NCI-H345 treated with DMSO at 0.1 percent for 48 hours (cell line): ENCODE measurements around the gene PRXL2B.
"Not testable (repeated sequence)": the region's sequence is repeated elsewhere in the genome, so short reads cannot be mapped to it uniquely, and the experiment has no call there.

ENCODE experiments used
- DNase-seq: peaks from one replicate; lab custom pipeline; 2025; ENCODE audit not compliant: unreplicated experiment; lab: John Stamatoyannopoulos, UW

Gene PRXL2B

GRCh38 chr1:2611621-2612437 is 25.3 kb downstream of the PRXL2B start:
- DNase-seq = peak; percentile 57

DNA sequence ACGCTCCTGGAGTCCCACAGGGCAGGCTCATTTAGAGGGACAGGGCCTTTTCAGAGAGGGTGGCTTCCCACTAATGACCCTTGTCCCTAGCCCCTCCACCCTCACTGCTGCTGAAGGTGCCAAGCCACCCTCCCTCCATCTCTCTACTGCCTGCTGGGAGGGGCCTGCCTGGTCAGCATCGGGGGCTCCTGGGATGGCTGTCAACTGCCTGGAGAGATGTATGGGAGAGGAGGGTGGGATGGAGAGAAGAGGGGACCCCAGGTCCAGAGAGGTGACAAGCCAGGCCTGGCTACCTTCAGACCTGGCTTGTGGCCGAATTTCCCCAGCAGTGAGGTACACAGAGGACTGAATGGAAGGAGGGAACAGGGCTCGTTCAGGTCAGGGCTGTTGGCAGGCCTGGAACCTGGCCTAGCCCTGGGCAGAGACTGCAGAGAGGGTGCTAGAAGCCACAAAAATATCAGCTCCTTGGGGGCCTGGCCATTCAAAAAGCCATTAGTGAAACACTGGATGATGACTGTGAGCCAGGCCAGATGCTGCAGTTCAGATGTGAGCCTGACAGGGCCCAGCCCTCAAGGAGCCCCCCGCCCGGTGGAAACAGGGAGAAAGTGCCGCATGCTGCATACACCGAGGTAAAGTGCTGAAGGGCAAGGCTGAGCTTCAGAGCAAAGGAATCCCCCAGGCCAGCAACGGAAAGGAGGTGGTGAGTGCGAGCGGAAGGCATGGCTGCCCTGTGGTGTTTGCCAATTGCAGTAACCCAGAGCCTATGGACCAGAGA is 26.2 kb downstream of the PRXL2B start:
- no peak for DNase-seq

DNA sequence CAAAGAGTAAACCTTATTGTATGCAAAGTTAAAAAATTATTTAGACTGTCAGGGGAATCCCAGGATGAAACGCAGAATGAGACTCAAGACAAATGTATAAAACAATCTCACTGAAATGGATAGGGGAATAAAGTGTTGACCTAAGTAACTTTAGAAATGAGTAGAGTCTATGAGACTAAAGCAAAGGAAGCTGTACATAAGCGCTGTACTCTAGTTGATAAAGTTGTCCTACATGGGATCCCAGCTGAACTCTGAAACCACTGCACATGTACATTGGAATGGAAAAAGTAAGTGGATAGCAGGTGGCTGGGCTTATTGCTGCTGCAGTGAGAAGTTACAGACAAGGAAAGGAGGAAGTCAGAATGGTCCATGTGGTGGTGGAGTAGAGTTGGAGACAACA is 27.6 kb downstream of the PRXL2B start:
- DNase-seq = no peak

DNA sequence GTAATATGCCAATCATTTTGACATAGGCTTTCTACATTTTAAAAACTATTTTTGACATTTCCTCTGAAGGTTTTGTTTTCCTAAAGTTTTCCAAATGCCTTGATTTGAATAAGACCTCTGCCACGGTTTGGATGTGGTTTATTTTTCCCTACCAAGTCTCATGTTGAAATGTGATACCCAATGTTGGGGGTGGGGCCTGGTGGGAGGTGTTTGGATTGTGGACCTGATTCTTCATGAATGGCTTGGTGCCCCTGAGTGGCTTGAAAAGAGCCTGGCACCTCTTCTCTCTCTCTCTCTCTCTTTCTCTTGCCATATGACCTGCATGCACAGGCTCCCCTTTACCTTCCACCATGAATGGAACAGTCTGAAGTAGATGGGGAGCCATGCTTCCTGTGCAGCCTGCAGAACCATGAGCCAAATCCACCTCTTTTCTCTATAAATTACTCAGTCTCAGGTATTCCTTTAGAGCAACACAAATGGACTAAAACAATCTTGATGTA is 31.4 kb downstream of the PRXL2B start:
- DNase-seq = peak; percentile 26

DNA sequence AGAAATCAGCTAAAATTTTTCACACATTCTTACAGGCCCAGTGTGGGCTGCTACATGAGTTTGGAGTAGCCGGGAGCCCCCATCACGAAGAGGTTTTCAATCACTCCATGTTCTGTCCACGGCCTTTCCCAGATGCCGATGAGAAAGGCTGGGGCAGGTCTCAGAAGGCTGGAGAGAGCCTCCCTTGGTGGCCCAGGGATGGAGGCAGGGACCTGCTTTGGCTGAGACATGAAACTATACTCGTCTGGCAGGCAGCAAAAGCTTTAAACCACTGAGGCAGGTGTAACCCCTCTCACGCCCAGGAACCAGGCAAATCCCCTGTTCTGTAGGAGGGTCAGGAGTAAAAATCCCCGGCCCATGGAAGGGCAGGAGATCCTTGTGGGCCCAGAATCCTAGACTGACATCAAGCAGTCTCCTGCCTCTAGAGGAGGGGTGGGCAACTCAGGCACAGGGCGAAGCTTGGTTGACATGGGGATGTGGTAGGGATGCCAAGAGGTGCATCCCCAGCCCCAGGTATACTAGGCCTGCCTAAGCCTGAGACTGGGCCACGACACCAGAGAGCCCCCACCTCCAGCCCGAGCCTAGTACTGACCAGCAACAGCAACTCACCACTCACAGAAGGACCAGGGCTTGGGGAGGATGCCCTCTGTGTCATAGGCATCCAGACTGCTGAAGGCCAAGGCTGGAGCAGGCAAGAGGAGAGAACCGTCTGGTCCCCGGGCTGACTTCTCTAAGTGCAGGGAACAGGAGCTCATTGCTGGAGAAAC is 37.2 kb downstream of the PRXL2B start:
- DNase-seq = no peak

DNA sequence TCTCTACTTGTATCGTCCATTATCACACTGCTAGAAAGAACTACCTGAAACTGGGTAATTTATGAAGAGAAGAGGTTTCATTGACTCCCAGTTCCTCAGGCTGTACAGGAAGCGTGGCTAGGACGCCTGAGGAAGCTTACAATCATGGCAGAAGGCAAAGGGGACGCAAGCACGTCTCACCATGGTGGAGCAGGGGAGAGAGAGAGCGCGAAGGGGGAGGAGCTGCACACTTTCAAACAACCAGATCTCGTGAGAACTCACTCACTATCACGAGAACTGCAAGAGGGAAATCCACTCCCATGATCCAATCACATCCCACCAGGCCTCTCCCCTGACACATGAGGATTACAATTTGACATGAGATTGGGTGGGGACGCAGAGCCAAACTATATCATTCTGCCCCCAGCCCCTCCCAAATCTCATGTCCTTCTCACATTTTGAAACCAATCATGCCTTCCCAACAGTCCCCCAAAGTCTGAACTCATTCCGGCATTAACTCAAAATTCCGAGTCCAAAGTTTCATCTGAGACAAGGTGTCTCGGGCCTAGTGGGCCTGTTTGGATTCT is 38.2 kb downstream of the PRXL2B start:
- DNase-seq = no peak

DNA sequence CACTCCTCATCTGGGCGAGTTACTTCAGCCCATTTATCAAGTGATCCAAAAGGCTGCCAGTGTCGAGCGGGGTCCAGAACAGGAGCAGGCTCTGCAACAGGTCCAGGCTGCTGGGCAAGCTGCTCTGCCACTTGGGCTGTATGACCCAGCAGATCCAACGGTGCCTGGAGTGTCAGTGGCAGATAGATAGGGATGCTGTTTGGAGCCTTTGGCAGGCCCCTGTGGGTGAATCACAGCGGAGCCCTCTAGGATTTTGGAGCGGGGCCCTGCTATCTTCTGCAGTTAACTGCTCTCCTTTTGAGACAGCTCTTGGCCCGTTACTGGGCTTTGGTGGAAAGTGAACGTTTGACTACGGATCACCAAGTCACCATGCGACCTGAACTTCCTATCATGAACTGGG is 38.7 kb downstream of the PRXL2B start:
- no peak for DNase-seq

DNA sequence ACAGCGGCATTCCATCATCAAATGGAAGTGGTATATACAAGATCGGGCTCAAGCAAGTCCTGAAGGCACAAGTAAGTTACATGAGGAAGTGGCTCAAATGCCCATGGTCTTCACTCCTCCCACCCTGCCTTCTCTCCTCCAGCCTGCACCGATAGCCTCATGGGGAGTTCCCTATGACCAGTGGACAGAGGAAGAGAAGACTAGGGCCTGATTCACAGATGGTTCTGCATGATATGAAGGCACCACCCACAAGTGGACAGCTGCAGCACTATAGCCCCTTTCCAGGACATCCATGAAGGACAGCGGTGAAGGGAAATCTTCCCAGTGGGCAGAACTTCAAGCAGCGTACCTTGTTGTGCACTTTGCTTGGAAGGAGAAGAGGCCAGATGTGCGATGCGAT is 39.2 kb downstream of the PRXL2B start:
- not testable (repeated sequence) for DNase-seq

DNA sequence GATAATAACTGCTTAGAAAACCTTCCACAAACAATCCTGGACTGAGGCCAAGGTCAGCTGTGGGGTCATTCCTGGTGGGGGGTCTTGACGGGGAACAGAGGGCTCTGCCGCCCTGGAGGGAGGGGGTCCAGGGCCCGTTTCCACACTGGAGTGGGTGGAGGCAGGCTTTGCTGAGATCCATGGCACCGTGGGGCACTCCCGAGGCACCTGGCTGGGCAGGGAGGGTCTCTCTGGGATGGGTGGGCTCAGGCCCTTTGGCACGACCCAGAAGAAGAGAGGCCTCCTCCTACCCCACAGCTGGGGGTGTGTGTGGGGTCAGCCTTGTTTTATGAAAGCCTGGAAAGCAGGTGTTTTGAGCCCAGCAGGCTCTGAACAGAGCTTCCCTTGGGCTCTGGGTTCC is 41.2 kb downstream of the PRXL2B start:
- DNase-seq = no peak

DNA sequence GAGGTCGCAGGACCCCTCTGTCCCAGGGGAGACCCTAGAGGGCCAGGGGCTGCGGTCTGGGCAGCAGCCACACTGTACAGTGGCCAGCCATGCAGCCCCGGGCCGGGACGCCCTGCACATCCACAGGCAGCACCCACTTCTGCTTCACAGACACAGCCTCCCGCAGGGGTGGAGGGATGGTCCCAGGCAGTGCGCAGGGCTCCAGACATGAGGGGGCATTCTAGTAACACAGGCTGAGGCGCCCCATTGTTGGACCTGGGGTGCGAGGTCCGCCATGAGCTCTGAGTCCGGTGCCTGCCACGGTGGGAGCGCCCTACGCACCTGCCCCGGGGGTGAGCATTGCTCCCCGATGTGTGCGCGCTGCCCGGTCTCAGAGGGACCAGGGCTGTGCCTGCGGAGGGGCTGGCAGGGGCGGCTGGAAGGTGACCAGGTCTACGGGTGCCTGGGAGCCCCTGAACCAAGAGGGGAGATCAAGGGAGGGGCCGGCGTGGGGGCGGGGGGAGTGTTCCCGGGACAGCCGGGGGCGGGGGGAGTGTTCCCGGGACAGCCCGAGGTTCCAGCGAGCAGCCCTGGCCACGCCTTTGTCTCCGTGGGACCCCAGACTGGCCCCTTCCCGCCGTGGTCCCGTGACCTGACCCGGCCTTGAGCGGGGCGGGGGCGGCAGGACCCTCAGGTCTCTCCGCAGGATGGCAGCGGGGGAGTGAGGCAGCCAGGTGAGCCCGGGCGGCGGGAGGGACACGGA is 41.8 kb downstream of the PRXL2B start:
- no peak for DNase-seq

GRCh38 chr1:2628933-2629626 is 42.5 kb downstream of the PRXL2B start:
- no peak for DNase-seq

- DNase-seq = no peak
These were observed 43.3 kb downstream of the PRXL2B start for GRCh38 chr1:2629627-2630497.

DNA sequence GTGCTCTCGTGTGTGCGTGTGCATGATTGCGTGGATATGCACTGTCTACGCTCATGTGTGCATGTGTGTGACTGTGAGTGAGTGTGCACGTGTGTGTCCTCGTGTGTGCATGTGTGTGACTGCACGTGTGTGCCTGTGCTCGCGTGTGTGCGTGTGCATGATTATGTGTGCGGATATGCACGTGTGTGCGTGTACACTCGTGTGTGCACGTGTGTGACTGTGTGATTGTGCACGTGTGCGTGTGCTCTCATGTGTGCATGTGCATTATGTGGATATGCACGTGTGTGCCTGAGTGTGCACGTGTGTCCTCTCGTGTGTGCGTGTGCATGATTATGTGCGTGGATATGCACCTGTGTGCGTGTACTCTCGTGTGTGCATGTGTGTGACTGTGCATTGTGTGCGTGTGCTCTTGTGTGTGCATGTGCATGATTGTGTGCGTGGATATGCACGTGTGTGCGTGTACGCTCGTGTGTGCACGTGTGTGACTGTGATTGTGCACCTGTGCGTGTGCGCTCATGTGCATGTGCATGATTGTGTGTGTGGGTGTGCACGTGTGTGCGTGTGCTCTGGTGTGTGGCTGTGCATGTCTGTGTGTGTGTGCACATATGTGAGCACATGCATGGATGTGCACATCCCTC is 44.0 kb downstream of the PRXL2B start:
- no peak for DNase-seq

DNA sequence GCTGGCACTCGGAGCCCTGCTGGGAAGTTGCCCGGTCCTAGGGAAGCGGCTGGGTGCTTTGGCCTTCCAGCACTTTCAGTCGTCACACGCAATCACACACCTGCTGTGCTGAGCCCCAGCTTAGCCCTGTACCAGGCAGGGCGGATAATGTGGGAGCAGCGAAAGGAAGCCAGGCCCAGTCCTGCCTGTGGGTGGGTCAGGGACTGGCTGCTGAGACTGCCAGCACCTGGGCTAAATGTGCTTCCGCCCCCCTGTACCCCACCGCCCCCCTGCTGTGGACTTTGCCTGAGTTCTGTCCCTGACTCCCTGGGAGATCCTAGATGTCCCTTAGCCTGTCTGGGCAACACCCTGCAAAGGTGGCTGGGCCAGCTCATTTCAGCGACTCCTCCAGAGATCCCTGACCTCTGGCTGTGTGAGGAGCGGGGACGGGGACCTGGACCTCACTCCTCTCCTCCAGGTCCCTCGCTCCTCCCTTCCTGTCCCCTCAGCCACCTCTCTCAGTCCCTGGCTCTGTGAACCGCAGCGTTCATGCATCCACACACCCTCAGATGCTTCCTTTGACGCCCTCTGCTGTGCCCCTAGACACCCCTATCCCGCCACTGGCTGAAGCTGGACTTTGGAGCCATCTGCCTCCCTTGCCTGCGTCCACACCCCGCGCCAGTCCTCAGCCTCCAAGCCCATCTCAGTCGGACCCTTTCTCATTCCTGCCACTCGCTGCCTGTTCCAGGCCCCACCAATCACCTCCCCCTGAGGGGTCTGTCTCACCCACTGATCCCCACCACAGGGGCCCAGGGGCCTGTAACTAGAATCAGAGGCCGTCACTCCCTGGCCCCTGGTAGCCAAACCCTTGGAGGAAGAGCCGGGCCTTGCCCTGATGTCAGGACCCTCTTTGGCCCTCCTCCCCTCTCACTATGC is 44.8 kb downstream of the PRXL2B start:
- no peak for DNase-seq

GRCh38 chr1:2632051-2632430 is 45.5 kb downstream of the PRXL2B start:
- no peak for DNase-seq

DNA sequence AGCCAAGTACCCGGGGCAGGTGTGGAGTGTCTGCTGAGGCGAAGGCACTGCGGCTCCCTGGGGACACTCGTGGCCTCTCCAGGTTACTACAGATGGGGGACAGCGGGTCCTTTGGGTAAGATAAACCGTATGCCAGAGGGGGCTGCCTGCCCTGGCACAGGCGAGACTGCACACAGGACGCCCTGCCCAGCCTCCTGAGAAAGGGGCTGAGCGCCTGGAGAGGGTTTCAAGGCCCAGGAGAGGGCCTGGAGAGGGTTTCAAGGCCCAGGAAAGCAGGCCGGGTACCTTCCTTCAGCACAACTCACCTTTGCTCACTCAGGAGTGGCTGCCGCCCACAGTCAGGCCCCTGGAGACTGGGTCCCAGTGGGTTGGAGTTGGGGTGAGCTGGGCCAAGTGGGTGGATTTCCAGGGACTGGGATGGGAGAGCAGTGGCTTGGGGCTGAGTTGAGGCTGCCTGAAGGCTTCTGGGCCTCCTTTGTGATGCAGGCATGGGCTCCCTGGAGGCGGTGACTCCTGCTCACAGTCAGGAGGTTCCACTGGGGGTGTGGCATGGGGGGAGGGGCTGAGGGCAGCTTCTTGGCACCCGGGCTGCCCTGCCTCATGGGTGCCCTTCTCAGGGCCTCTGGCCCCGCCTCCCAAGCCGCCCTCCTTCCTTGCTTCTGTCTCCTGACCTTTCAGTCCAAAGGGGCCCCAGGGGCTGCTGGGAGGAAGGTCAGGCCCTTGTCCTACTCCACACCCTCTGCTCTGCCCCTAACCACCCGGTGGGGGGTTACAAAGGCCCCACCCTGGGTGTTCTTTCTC is 46.2 kb downstream of the PRXL2B start, which contains the start of gene MMEL1:
MMEL1 (minus strand) TSS at position 456 of the 801 bp plus-strand sequence. CDS start 3,532 bp downstream, outside the sequence.
- no peak for DNase-seq
